SK-N-SH (cell line): ENCODE measurements around the gene TPO. TPM values are rescaled to one million over a fixed set of nuclear protein-coding genes. Genes with fewer than 3 reads are reported as not detected.

ENCODE experiments used
- CTCF ChIA-PET: fragments of 300-600, 350-600 bp; formaldehyde crosslinking; extraction: SDS; loops from one replicate; lab custom pipeline; 2021; lab: Yijun Ruan, JAX
- POLR2A ChIA-PET: fragments of 350-600 bp; sonication (Branson Sonifier 250); formaldehyde crosslinking; extraction: SDS; loops from one replicate; lab custom pipeline; 2020; ENCODE audit warnings: antibody characterized with exemption, inconsistent platforms; lab: Yijun Ruan, JAX
- DNase-seq: peaks from one replicate; pipeline ENCODE4 v3.0.0; 2012
- H2AFZ ChIP-seq: fragments of 200-600 bp; sonication (generic); 2 replicates; pipeline ENCODE4 v1.8.1; 2016; ENCODE audit warnings: antibody characterized with exemption, mild to moderate bottlenecking, low read depth
- H3F3A ChIP-seq: fragments of 200-600 bp; sonication (generic); replicated peaks from 2 replicates; pipeline ENCODE3; 2016; ENCODE audit warnings: antibody characterized with exemption, mild to moderate bottlenecking; ENCODE audit not compliant: insufficient read depth
- H3K27ac ChIP-seq, 2 experiments: fragments of 200-500 bp in 1 of 2; fragments of 200-600 bp in 1 of 2; sonication (Bioruptor generic) in 1 of 2; sonication (generic), shearing (Covaris generic) in 1 of 2; 2 replicates each; pipeline versions ENCODE4 v1.5.1 to v1.6.1; 2014 to 2016; ENCODE audit warnings: low read depth in 2 of 2, inconsistent platforms in 1 of 2, low read length in 1 of 2, mild to moderate bottlenecking in 1 of 2, mixed read lengths in 1 of 2
- H3K27me3 ChIP-seq: fragments of 200-600 bp; sonication (generic), shearing (Covaris generic); 2 replicates; pipeline ENCODE4 v1.6.1; 2016; ENCODE audit warnings: mixed run types; ENCODE audit not compliant: insufficient read depth
- H3K36me3 ChIP-seq, 2 experiments: fragments of 200-500 bp in 1 of 2; fragments of 200-600 bp in 1 of 2; sonication (Bioruptor generic) in 1 of 2; sonication (generic) in 1 of 2; replicated peaks in 1 of 2; 2 replicates each; pipeline versions ENCODE3 to v1.5.1; 2014 to 2016; ENCODE audit warnings: low read length in 1 of 2, mild to moderate bottlenecking in 1 of 2; ENCODE audit not compliant: insufficient read depth in 2 of 2, control insufficient read depth in 1 of 2
- H3K4me1 ChIP-seq, 2 experiments: fragments of 200-500 bp in 1 of 2; fragments of 200-600 bp in 1 of 2; sonication (Bioruptor generic) in 1 of 2; sonication (generic), shearing (Covaris generic) in 1 of 2; 2 replicates each; pipeline versions ENCODE4 v1.5.1 to v1.6.1; 2014 to 2016; ENCODE audit warnings: low read depth in 1 of 2, low read length in 1 of 2, mixed run types in 1 of 2; ENCODE audit not compliant: insufficient read depth in 2 of 2, control insufficient read depth in 1 of 2
- H3K4me2 ChIP-seq: fragments of 200-600 bp; sonication (generic), shearing (Covaris generic); 2 replicates; pipeline ENCODE4 v1.6.1; 2017; ENCODE audit warnings: mixed run types
- H3K4me3 ChIP-seq, 2 experiments: fragments of 200-500 bp in 1 of 2; fragments of 200-600 bp in 1 of 2; sonication (Bioruptor generic) in 1 of 2; sonication (generic), shearing (Covaris generic) in 1 of 2; 2 replicates each; pipeline versions ENCODE4 v1.5.1 to v1.8.1; 2014 to 2016; ENCODE audit warnings: low read depth in 2 of 2, inconsistent platforms in 1 of 2, low read length in 1 of 2, mild to moderate bottlenecking in 1 of 2, mixed read lengths in 1 of 2, moderate library complexity in 1 of 2
- H3K79me2 ChIP-seq: fragments of 200-600 bp; sonication (generic); 2 replicates; pipeline ENCODE4 v1.8.1; 2017; ENCODE audit warnings: mild to moderate bottlenecking; ENCODE audit not compliant: insufficient read depth
- H3K9ac ChIP-seq: fragments of 200-600 bp; sonication (generic); 2 replicates; pipeline ENCODE4 v1.6.1; 2017; ENCODE audit warnings: mixed run types
- H3K9me2 ChIP-seq: fragments of 200-600 bp; sonication (generic); 2 replicates; pipeline ENCODE4 v1.6.1; 2017; ENCODE audit warnings: mixed run types
- H3K9me3 ChIP-seq: fragments of 200-600 bp; sonication (generic); 2 replicates; pipeline ENCODE4 v1.6.1; 2017; ENCODE audit warnings: mixed run types, mild to moderate bottlenecking, moderate library complexity
- H4K20me1 ChIP-seq: fragments of 200-600 bp; sonication (generic); 2 replicates; pipeline ENCODE4 v1.6.1; 2017; ENCODE audit warnings: mild to moderate bottlenecking, mixed run types; ENCODE audit not compliant: insufficient read depth
- CHD2 ChIP-seq: fragments of 150-350 bp; IDR thresholded peaks from 2 replicates; pipeline ENCODE4 v1.6.1; 2018; ENCODE audit warnings: low read length; ENCODE audit not compliant: partially characterized antibody
- ELF1 ChIP-seq: IDR thresholded peaks from 2 replicates; pipeline ENCODE4 v1.4.0; 2012
- EP300 ChIP-seq, 2 experiments: IDR thresholded peaks; 2 replicates each; pipeline versions ENCODE4 v1.4.0 to v1.6.1; 2012; ENCODE audit warnings: borderline replicate concordance in 1 of 2, low read depth in 1 of 2, low read length in 1 of 2
- EZH2phosphoT487 ChIP-seq: fragments of 200-600 bp; sonication (generic); IDR thresholded peaks from 2 replicates; pipeline ENCODE4 v1.6.1; 2017; ENCODE audit warnings: low read depth, mixed run types, mild to moderate bottlenecking, antibody characterized with exemption, moderate library complexity, borderline replicate concordance
- FOXJ3 ChIP-seq: sonication (generic); formaldehyde crosslinking; IDR thresholded peaks from 2 replicates; pipeline ENCODE4 v1.5.1; 2020; ENCODE audit warnings: mild to moderate bottlenecking, missing genetic modification reagents
- FOXM1 ChIP-seq: IDR thresholded peaks from 2 replicates; pipeline ENCODE4 v1.4.0; 2012; ENCODE audit warnings: low read depth, mild to moderate bottlenecking
- GABPA ChIP-seq: IDR thresholded peaks from 2 replicates; pipeline ENCODE4 v1.4.0; 2012; ENCODE audit warnings: low read depth, mild to moderate bottlenecking
- GATA2 ChIP-seq: sonication (generic); formaldehyde crosslinking; IDR thresholded peaks from 2 replicates; pipeline ENCODE4 v1.5.0; 2020; ENCODE audit warnings: mild to moderate bottlenecking, missing genetic modification reagents
- JUND ChIP-seq: IDR thresholded peaks from 2 replicates; pipeline ENCODE4 v1.4.0; 2012
- MEF2A ChIP-seq: IDR thresholded peaks from 2 replicates; pipeline ENCODE4 v1.4.0; 2012; ENCODE audit warnings: low read depth, borderline replicate concordance
- RCOR1 ChIP-seq: fragments of 150-350 bp; IDR thresholded peaks from 2 replicates; pipeline ENCODE4 v1.6.1; 2017; ENCODE audit warnings: antibody characterized with exemption, low read length
- RFX5 ChIP-seq: IDR thresholded peaks from 2 replicates; pipeline ENCODE4 v1.6.1; 2012; ENCODE audit warnings: mild to moderate bottlenecking, improper control_type of control experiment, low read length
- RXRA ChIP-seq: IDR thresholded peaks from 2 replicates; pipeline ENCODE4 v1.4.0; 2012; ENCODE audit warnings: low read depth, mild to moderate bottlenecking, borderline replicate concordance
- SMC3 ChIP-seq: IDR thresholded peaks from 2 replicates; pipeline ENCODE4 v1.6.1; 2012; ENCODE audit warnings: low read depth, low read length, improper control_type of control experiment
- TAF1 ChIP-seq: IDR thresholded peaks from 2 replicates; pipeline ENCODE4 v1.6.1; 2012; ENCODE audit warnings: low read depth, mild to moderate bottlenecking, low read length, moderate library complexity, borderline replicate concordance
- TEAD4 ChIP-seq: IDR thresholded peaks from 2 replicates; pipeline ENCODE4 v1.4.0; 2012; ENCODE audit warnings: mild to moderate bottlenecking, borderline replicate concordance; ENCODE audit not compliant: insufficient read depth
- YY1 ChIP-seq: IDR thresholded peaks from 2 replicates; pipeline ENCODE4 v1.4.0; 2012; ENCODE audit warnings: low read depth, mild to moderate bottlenecking
- WGBS: methylation state at CpG from one replicate; pipeline ENCODE4 v1.1.6; 2017; ENCODE audit warnings: low lambda C conversion rate; 5-methylcytosine and 5-hydroxymethylcytosine counted together
- polyA plus RNA-seq, 3 experiments: library from polyadenylated mRNA; depleted of rRNA; stranded (reverse); fragments of >200 nt; gene quantifications; 2 replicates each; pipeline ENCODE4 v1.2.3, GENCODE V29; 2012

Gene TPO
- polyA plus RNA-seq, 1 of the 3 experiments (the other 2 are of a cell fraction), result not detected

- ChIA-PET POLR2A (no interaction called here), CTCF (interaction anchor here (0.9 to 2.8 kb wide), 3 partner anchors 9 to 64 kb away, joined by 3 to 13 read pairs (median 3); no protein-coding TSS in a partner anchor)
- no peaks in the 10 kb centered on the region for H4K20me1 ChIP-seq
- no peaks in the 10 kb centered on the region for H3K36me3 ChIP-seq
- no peaks in the 10 kb centered on the region for H3K9me3 ChIP-seq
- H3K4me3 ChIP-seq, result no peak overlapping the region
- no peak for TF ChIP-seq FOXM1
- no peak for TF ChIP-seq YY1
- no peak for TF ChIP-seq TEAD4
- TF ChIP-seq EP300 (IDR thresholded peaks at IDR 0.05; ENCODE audit: borderline replicate concordance in 1 of 2, low read depth in 1 of 2, low read length in 1 of 2), result no peak
- no peak for TF ChIP-seq GATA2
- no peak for TF ChIP-seq SMC3
- TF ChIP-seq GABPA, result no peak
- TF ChIP-seq RCOR1, result no peak
- no peak for TF ChIP-seq ELF1
- no peak for TF ChIP-seq MEF2A
- no peak for TF ChIP-seq RFX5
- H3K79me2 ChIP-seq, result no peaks in the 10 kb centered on the region
- 68% methylated on average over 11 of the region's 11 CpGs for WGBS
- no peak overlapping the region for H3K9ac ChIP-seq
- H3K4me2 ChIP-seq, result no peak overlapping the region
- H3K27me3 ChIP-seq, result no peaks in the 10 kb centered on the region
- H2AFZ ChIP-seq, result no peak overlapping the region
- no peaks in the 10 kb centered on the region for H3F3A ChIP-seq
- no peak for DNase-seq
- H3K27ac ChIP-seq, result no peak overlapping the region
- H3K9me2 ChIP-seq, result no peaks in the 10 kb centered on the region
- H3K4me1 ChIP-seq, result no peaks in the 10 kb centered on the region
Measured at GRCh38 chr2:1486670-1487069, 73.4 kb downstream of the TPO start.

DNA sequence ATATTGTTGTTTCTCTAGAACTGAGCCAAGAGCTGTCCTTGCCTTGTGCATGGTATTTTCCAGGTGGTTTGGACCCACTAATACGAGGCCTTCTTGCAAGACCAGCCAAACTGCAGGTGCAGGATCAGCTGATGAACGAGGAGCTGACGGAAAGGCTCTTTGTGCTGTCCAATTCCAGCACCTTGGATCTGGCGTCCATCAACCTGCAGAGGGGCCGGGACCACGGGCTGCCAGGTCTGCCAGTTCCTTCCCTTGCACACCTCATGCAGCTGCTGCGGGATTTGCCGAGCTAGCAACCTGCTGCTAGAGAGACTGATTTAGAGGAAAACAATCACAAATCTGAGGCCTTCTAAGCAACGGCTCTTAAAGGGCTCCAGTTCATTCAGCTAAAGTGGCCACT, 74.5 kb downstream of the TPO start:
- TF ChIP-seq JUND (no peak), RCOR1 (no peak), EP300 (IDR thresholded peaks at IDR 0.05; ENCODE audit: borderline replicate concordance in 1 of 2, low read depth in 1 of 2, low read length in 1 of 2) (no peak), CHD2 (no peak), GATA2 (no peak), FOXJ3 (no peak), EZH2phosphoT487 (no peak), TAF1 (no peak), ELF1 (no peak), RXRA (no peak), GABPA (no peak)
- Histone ChIP-seq H3K4me1 (no peaks in the 10 kb centered on the region), H3K4me2 (no peak overlapping the region), H3K79me2 (no peaks in the 10 kb centered on the region), H3F3A (no peaks in the 10 kb centered on the region), H3K9me3 (no peaks in the 10 kb centered on the region), H3K27me3 (no peaks in the 10 kb centered on the region), H3K4me3 (no peak overlapping the region), H3K9me2 (no peaks in the 10 kb centered on the region), H2AFZ (no peak overlapping the region), H3K9ac (no peak overlapping the region), H4K20me1 (no peaks in the 10 kb centered on the region), H3K36me3 (no peaks in the 10 kb centered on the region), H3K27ac (no peak overlapping the region)
- ChIA-PET POLR2A (no interaction called here), CTCF (interaction anchor here (1.1 to 2.8 kb wide), 2 partner anchors 8 to 63 kb away, joined by 3 to 13 read pairs; no protein-coding TSS in a partner anchor)
- DNase-seq, result no peak
- 66% methylated on average over 8 of the region's 9 CpGs for WGBS
